22Rv1 (cell line): ENCODE data around the gene DIP2C.
"Not testable (repeated sequence)": the region's sequence is repeated elsewhere in the genome, so short reads cannot be mapped to it uniquely, and the experiment has no call there.

ENCODE experiments used
- H3K27ac ChIP-seq: fragments of 450-650 bp; 2 replicates; pipeline ENCODE4 v1.5.1; 2017
- CTCF ChIP-seq: fragments of 450-650 bp; IDR thresholded peaks from 2 replicates; pipeline ENCODE4 v1.5.1; 2017; ENCODE audit warnings: mild to moderate bottlenecking
- ZFX ChIP-seq: fragments of 450-650 bp; IDR thresholded peaks from 2 replicates; pipeline ENCODE4 v1.6.1; 2017; ENCODE audit warnings: antibody characterized with exemption, borderline replicate concordance

The DIP2C gene

GRCh38 chr10:617471-617870 lies 72.0 kb downstream of the DIP2C start:
- no peak overlapping the region for H3K27ac ChIP-seq
- TF ChIP-seq CTCF (no peak), ZFX (no peak)

GRCh38 chr10:615583-616152 lies 73.8 kb downstream of the DIP2C start:
- TF ChIP-seq ZFX (no peak), CTCF (no peak)
- H3K27ac ChIP-seq, result no peak overlapping the region

GRCh38 chr10:614790-615582 lies 74.5 kb downstream of the DIP2C start:
- no peak overlapping the region for H3K27ac ChIP-seq

GRCh38 chr10:614139-614711 lies 75.2 kb downstream of the DIP2C start:
- peak overlapping the region; percentile 73 for H3K27ac ChIP-seq
- TF ChIP-seq ZFX, result no peak
- no peak for TF ChIP-seq CTCF

More at GRCh38 chr10:614790-615582, 74.5 kb downstream of the DIP2C start:
- TF ChIP-seq CTCF (no peak), ZFX (no peak)

- peak overlapping the region; percentile 73 for H3K27ac ChIP-seq
- no peak for TF ChIP-seq CTCF
- TF ChIP-seq ZFX, result no peak
Measured at GRCh38 chr10:613271-614138, 76.0 kb downstream of the DIP2C start.

GRCh38 chr10:612696-613095 lies 76.8 kb downstream of the DIP2C start:
- TF ChIP-seq ZFX (no peak), CTCF (no peak)
- H3K27ac ChIP-seq, result peak overlapping the region; percentile 73

- not testable (repeated sequence) for H3K27ac ChIP-seq
Measured at GRCh38 chr10:610642-611305, 78.7 kb downstream of the DIP2C start.
